MG63 (cell line): ENCODE measurements around the gene ATP8B4. TPM values are rescaled to one million over a fixed set of nuclear protein-coding genes. Genes with fewer than 3 reads are reported as not detected.
"Not testable (repeated sequence)": the region's sequence is repeated elsewhere in the genome, so short reads cannot be mapped to it uniquely, and the experiment has no call there.

ENCODE experiments used
- DNase-seq: peaks from one replicate; pipeline ENCODE4 v3.0.0-alpha.2; 2020
- H3K27me3 ChIP-seq: fragments of 250-450 bp; sonication (Bioruptor Pico); 2 replicates; pipeline ENCODE4 v1.5.1; 2020; ENCODE audit warnings: mild to moderate bottlenecking, moderate library complexity
- H3K36me3 ChIP-seq: fragments of 250-450 bp; sonication (Bioruptor Pico); 2 replicates; pipeline ENCODE4 v1.5.1; 2020; ENCODE audit warnings: mild to moderate bottlenecking, moderate library complexity
- H3K4me3 ChIP-seq: fragments of 250-450 bp; sonication (Bioruptor Pico); 2 replicates; pipeline ENCODE4 v1.5.1; 2020; ENCODE audit warnings: mild to moderate bottlenecking, moderate library complexity
- H3K9me3 ChIP-seq: fragments of 250-450 bp; sonication (Bioruptor Pico); 2 replicates; pipeline ENCODE4 v1.5.1; 2020; ENCODE audit warnings: mild to moderate bottlenecking, moderate library complexity
- total RNA-seq: library from RNA; depleted of rRNA; stranded (reverse); fragments of >200 nt; shearing (Covaris generic); gene quantifications from 2 replicates; pipeline ENCODE4 v1.2.3, GENCODE V29; 2014; ENCODE audit warnings: low replicate concordance

Gene ATP8B4
- total RNA-seq, 1 experiment from 2014 or later = not detected

GRCh38 chr15:50145451-50145872 lies 26.4 kb upstream of the ATP8B4 start:
- Histone ChIP-seq H3K27me3 (no peaks in the 10 kb centered on the region), H3K9me3 (no peaks in the 10 kb centered on the region), H3K4me3 (no peak overlapping the region), H3K36me3 (no peaks in the 10 kb centered on the region)
- DNase-seq = peak; percentile 53

DNA sequence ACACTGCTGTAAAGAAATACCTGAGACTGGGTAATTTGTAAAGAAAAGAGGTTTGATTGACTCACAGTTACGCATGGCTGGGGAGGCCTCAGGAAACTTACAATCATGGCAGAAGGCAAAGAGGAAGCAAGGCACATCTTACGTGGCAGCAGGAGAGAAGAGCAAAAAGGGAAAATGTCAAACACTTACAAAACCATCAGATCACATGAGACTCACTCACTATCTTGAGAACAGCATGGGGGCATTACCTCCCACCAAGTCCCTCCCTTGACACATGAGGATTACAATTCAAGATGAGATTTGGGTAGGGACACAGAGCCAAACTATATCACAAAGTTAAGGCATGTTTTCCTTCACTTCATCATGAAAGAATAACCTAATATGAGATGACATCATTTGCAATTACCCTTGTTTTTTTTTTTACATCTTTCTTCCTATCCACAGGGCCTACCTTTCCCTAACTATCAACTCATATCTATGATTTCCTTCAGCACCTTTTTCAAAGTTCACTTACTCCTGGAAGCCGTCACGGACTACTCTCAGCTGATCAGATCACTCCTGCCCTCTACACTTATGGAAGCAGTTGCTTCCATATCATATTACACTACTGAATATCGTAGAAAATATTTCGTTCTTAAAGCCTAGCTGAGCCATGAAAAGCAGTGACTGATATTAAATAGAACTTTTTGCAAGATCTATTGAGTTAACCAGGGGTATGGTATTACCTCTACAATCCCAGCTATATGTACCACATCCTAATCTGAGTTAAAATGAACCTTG lies 25.5 kb upstream of the ATP8B4 start:
- no peaks in the 10 kb centered on the region for H3K27me3 ChIP-seq
- no peaks in the 10 kb centered on the region for H3K36me3 ChIP-seq
- no peak overlapping the region for H3K4me3 ChIP-seq
- DNase-seq = no peak
- no peaks in the 10 kb centered on the region for H3K9me3 ChIP-seq

GRCh38 chr15:50143255-50143860 lies 24.3 kb upstream of the ATP8B4 start:
- H3K4me3 ChIP-seq = no peak overlapping the region
- no peaks in the 10 kb centered on the region for H3K27me3 ChIP-seq
- no peak for DNase-seq
- no peaks in the 10 kb centered on the region for H3K9me3 ChIP-seq
- no peaks in the 10 kb centered on the region for H3K36me3 ChIP-seq

DNA sequence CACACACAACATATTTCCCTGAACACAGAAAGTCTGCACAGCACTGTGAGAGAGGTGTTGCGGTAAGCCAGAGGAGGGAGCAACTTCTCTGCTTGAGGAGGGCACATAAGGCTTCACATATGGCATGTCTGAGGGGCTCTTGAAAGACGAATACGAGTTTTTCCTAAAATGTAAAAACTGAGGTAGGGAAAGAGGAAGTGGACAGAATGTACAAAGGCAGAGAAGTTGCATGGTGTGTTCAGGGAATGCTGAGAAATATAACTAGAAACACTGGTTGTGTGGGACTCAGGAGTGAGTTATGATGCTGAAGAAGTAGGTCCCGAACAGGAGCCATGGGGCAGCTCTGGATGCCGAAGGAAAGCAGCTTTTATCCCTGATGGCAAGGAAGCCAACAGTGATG lies 22.8 kb upstream of the ATP8B4 start:
- DNase-seq = no peak
- Histone ChIP-seq H3K36me3 (no peaks in the 10 kb centered on the region), H3K27me3 (no peaks in the 10 kb centered on the region), H3K9me3 (no peaks in the 10 kb centered on the region), H3K4me3 (no peak overlapping the region)

- no peaks in the 10 kb centered on the region for H3K27me3 ChIP-seq
- H3K9me3 ChIP-seq = no peaks in the 10 kb centered on the region
- H3K36me3 ChIP-seq = no peaks in the 10 kb centered on the region
- H3K4me3 ChIP-seq = no peak overlapping the region
- no peak for DNase-seq
These were observed 21.9 kb upstream of the ATP8B4 start for GRCh38 chr15:50140983-50141382.

DNA sequence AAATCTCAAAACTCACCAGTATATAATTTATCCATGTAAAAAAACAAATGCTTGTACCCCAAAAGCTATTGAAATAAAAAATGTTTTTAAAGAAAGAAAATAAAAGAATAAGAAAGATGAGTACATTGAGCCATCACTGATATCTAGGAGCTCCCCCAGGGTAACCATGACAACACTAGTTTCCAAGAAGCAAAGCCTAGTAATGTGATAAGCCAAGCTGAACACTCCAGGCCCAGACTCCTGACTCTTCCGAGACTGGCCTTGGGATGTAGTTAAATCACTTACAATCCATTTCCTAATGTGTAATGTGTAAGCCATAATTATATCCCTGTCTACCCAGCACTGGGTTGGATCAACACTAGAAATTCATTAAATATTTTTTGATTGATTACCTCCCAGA lies 21.1 kb upstream of the ATP8B4 start:
- Histone ChIP-seq H3K4me3 (no peak overlapping the region), H3K36me3 (no peaks in the 10 kb centered on the region), H3K27me3 (no peaks in the 10 kb centered on the region), H3K9me3 (no peaks in the 10 kb centered on the region)
- no peak for DNase-seq

- Histone ChIP-seq H3K27me3 (no peaks in the 10 kb centered on the region), H3K36me3 (no peaks in the 10 kb centered on the region), H3K9me3 (no peaks in the 10 kb centered on the region), H3K4me3 (no peak overlapping the region)
- DNase-seq = no peak
These were observed 19.4 kb upstream of the ATP8B4 start for GRCh38 chr15:50138391-50138790.

DNA sequence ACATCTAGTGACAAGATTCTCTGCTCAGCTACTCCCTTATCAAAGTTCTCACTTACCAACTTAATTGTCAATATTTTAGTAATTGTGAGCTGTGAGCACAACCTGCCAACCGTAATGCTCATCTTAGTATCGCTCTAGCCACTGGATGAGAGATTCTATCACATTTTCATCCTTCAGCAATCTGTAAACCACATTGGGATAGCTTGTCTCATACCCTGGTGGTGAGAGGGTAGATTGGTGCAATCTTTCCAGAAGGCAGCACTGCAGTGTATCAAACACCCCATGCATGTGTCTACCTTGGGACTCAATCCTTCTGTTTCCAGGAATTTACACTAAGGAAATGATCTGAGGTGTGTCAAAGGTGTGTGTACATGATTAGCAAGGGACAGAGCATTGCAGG lies 18.9 kb upstream of the ATP8B4 start:
- Histone ChIP-seq H3K9me3 (no peaks in the 10 kb centered on the region), H3K27me3 (no peaks in the 10 kb centered on the region), H3K4me3 (no peak overlapping the region), H3K36me3 (no peaks in the 10 kb centered on the region)
- no peak for DNase-seq

GRCh38 chr15:50137330-50137761 lies 18.3 kb upstream of the ATP8B4 start:
- H3K36me3 ChIP-seq = no peaks in the 10 kb centered on the region
- H3K4me3 ChIP-seq = no peak overlapping the region
- H3K27me3 ChIP-seq = no peaks in the 10 kb centered on the region
- H3K9me3 ChIP-seq = no peaks in the 10 kb centered on the region
- peak; percentile 76 for DNase-seq

DNA sequence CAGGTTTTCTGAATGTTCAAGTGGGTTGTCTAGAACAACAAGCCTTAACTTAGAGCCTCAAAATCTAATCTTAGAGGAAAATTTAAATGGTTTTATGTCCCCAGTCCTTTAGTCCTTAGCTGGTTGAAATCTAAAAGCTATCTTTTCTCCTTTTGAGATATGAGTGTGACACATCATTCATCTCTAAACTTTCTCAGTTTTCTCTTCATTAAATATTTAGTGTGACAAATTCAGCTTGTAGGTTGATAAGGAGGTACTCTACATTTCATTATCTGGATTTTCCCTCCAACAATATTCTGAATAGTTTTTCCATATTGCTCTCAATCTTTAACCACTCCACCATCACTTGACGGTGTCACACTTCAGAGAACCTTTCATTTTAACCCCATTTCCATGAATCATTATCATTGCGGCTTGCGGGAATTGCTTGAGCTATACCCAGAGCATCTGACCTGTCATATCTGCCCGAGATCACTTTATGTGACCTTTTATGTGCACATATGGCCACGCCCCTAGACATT lies 16.1 kb upstream of the ATP8B4 start:
- Histone ChIP-seq H3K9me3 (no peaks in the 10 kb centered on the region), H3K4me3 (no peak overlapping the region), H3K27me3 (no peaks in the 10 kb centered on the region), H3K36me3 (no peaks in the 10 kb centered on the region)
- DNase-seq = no peak

DNA sequence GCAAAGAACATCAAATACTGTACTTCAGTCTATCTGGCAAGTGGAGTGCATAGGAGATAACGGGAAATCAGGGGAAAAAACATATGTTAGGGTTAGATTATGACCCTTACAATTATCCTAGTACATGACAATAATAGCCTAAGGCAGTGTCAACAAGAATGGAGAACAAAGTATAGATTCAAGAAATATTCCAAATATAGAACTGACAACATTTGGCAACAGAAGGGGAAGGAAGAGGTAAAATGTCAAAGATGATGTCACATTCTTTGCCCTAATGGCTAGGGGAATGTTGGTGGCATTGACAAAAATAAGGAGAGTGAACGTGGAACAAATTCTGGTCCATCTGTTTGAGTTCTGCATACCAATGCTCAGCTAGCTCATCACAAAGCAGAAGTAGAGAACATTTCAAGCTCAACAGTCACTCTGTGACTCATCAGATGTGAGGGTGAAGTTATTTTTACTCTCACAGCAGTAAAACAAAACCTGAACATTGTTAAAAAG lies 15.5 kb upstream of the ATP8B4 start:
- Histone ChIP-seq H3K36me3 (no peaks in the 10 kb centered on the region), H3K4me3 (no peak overlapping the region), H3K27me3 (no peaks in the 10 kb centered on the region), H3K9me3 (no peaks in the 10 kb centered on the region)
- no peak for DNase-seq

- H3K4me3 ChIP-seq, H3K9me3 ChIP-seq, DNase-seq, H3K36me3 ChIP-seq, H3K27me3 ChIP-seq: not testable (repeated sequence)
These were observed 13.4 kb upstream of the ATP8B4 start for GRCh38 chr15:50132251-50132984.

- H3K9me3 ChIP-seq = no peaks in the 10 kb centered on the region
- H3K4me3 ChIP-seq = no peak overlapping the region
- no peaks in the 10 kb centered on the region for H3K36me3 ChIP-seq
- H3K27me3 ChIP-seq = no peaks in the 10 kb centered on the region
- DNase-seq = no peak
These were observed 12.6 kb upstream of the ATP8B4 start for GRCh38 chr15:50131617-50132016.

GRCh38 chr15:50128266-50128665 lies 9.2 kb upstream of the ATP8B4 start:
- peak; percentile 2 for DNase-seq
- H3K36me3 ChIP-seq = no peaks in the 10 kb centered on the region
- H3K4me3 ChIP-seq = no peak overlapping the region

DNA sequence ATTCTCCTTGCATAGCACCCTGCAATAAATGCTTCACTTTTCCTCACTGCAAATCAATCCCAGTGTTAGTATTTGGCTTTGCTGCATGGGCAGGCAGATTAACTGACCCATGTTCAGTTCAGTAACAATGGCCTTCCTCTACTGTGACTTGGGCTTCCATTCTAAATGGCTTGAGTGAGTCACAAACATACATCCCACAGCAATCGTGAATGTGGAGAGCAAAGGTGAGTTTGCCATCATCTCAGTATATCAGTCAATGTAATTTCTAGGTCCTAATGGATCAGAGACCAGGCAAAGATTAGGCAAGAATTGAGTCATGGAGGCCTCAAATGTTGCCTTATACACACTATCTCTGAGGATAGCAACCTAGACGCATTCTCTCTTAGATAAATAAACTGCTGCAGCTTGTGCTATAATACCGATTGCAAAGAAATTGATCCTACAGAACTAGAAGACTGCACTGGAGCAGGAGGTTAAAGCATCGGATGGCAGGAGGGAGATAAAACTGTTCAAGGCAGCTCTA lies 8.3 kb upstream of the ATP8B4 start:
- Histone ChIP-seq H3K36me3 (no peaks in the 10 kb centered on the region), H3K27me3 (no peaks in the 10 kb centered on the region), H3K9me3 (peaks cover 10% of the 10 kb centered on the region), H3K4me3 (no peak overlapping the region)
- DNase-seq = no peak

More at GRCh38 chr15:50128266-50128665, 9.2 kb upstream of the ATP8B4 start:
- H3K27me3 ChIP-seq = no peaks in the 10 kb centered on the region
- peaks cover 7% of the 10 kb centered on the region for H3K9me3 ChIP-seq

- Histone ChIP-seq H3K4me3 (no peak overlapping the region), H3K9me3 (peaks cover 10% of the 10 kb centered on the region), H3K27me3 (no peaks in the 10 kb centered on the region), H3K36me3 (no peaks in the 10 kb centered on the region)
- no peak for DNase-seq
These were observed 7.0 kb upstream of the ATP8B4 start for GRCh38 chr15:50126072-50126471.

DNA sequence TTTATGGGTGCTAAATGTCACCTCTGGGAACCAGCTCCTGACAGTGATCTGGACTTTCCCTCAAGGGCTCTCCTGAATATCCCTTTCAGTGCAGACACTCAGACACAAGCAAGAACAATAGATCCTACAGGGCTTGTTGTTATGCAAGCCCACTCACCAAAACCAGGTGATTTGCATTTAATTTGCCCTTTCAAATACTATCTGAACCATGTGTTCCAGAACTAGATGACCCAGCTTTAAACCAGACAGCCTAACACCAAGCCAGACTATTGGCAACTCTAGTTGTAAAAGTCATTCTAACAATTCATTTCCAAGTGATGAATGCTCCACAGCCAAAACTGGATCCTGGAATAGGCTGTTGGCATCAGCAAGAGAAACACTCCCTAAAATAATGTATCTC lies 5.6 kb upstream of the ATP8B4 start:
- Histone ChIP-seq H3K36me3 (no peaks in the 10 kb centered on the region), H3K4me3 (no peak overlapping the region), H3K27me3 (no peaks in the 10 kb centered on the region), H3K9me3 (peaks cover 10% of the 10 kb centered on the region)
- no peak for DNase-seq
